WERI-Rb-1 (cell line): ENCODE results near the gene FRMD4A.

Source experiments
- DNase-seq: peaks from one replicate; pipeline ENCODE4 v3.0.0-alpha.2; 2020
- H3K27ac ChIP-seq: fragments of 250-450 bp; sonication (Bioruptor Pico); 2 replicates; pipeline ENCODE4 v1.5.1; 2020; ENCODE audit warnings: mild to moderate bottlenecking, moderate library complexity
- H3K27me3 ChIP-seq: fragments of 250-450 bp; sonication (Bioruptor Pico); 2 replicates; pipeline ENCODE4 v1.5.1; 2021; ENCODE audit warnings: mild to moderate bottlenecking, low read depth, moderate library complexity; ENCODE audit not compliant: insufficient read depth, severe bottlenecking
- H3K36me3 ChIP-seq: fragments of 250-450 bp; sonication (Bioruptor Pico); 2 replicates; pipeline ENCODE4 v1.5.1; 2020; ENCODE audit warnings: mild to moderate bottlenecking, moderate library complexity
- H3K4me3 ChIP-seq: 2 replicates; pipeline ENCODE4 v1.5.1; 2011; ENCODE audit warnings: low read depth, mild to moderate bottlenecking, control low read depth, low read length
- H3K9me3 ChIP-seq: fragments of 250-450 bp; sonication (Bioruptor Pico); 2 replicates; pipeline ENCODE4 v1.5.1; 2021; ENCODE audit warnings: mild to moderate bottlenecking, moderate library complexity; ENCODE audit not compliant: severe bottlenecking
- TF ChIP-seq, protein P1 (sequence below): IDR thresholded peaks from 2 replicates; pipeline ENCODE4 v1.5.1; 2011; ENCODE audit warnings: low read depth, mild to moderate bottlenecking, control low read depth, inconsistent platforms, low read length

FRMD4A gene

GRCh38 chr10:14190702-14191101 lies 140.0 kb downstream of the FRMD4A start:
- no peaks in the 10 kb centered on the region for H3K27me3 ChIP-seq
- DNase-seq = no peak
- no peak overlapping the region for H3K4me3 ChIP-seq
- H3K9me3 ChIP-seq = no peaks in the 10 kb centered on the region
- no peak overlapping the region for H3K27ac ChIP-seq
- H3K36me3 ChIP-seq = no peaks in the 10 kb centered on the region
- TF ChIP-seq, protein P1, sequence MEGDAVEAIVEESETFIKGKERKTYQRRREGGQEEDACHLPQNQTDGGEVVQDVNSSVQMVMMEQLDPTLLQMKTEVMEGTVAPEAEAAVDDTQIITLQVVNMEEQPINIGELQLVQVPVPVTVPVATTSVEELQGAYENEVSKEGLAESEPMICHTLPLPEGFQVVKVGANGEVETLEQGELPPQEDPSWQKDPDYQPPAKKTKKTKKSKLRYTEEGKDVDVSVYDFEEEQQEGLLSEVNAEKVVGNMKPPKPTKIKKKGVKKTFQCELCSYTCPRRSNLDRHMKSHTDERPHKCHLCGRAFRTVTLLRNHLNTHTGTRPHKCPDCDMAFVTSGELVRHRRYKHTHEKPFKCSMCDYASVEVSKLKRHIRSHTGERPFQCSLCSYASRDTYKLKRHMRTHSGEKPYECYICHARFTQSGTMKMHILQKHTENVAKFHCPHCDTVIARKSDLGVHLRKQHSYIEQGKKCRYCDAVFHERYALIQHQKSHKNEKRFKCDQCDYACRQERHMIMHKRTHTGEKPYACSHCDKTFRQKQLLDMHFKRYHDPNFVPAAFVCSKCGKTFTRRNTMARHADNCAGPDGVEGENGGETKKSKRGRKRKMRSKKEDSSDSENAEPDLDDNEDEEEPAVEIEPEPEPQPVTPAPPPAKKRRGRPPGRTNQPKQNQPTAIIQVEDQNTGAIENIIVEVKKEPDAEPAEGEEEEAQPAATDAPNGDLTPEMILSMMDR = no peak

DNA sequence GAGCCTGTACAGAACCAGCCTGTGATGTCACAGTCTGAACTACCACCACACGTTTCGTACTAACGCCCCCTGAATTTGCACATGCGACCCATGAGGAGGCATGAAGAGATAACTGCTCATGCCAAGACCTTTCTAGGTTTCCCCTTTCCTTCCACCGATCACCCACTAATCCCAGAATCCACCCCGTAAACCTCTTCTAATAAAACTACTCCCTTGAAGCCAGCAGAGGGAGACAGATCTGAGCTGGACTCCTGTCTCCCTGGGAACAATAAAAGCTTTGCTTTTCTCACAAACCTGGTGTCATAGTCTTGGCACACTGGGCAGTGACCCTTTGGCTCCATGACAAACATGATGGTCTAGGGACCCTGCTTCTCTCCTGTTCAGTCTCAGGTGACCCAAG lies 144.5 kb downstream of the FRMD4A start:
- Histone ChIP-seq H3K36me3 (no peaks in the 10 kb centered on the region), H3K4me3 (no peak overlapping the region), H3K9me3 (no peaks in the 10 kb centered on the region), H3K27ac (no peak overlapping the region), H3K27me3 (no peaks in the 10 kb centered on the region)
- TF ChIP-seq, protein P1 = peak; percentile 15; the same call in 1 of the 2 replicates
- no peak for DNase-seq

GRCh38 chr10:14185316-14186045 lies 145.2 kb downstream of the FRMD4A start:
- Histone ChIP-seq H3K9me3 (no peaks in the 10 kb centered on the region), H3K27ac (no peak overlapping the region; the same call in 1 of the 2 replicates), H3K4me3 (no peak overlapping the region), H3K36me3 (no peaks in the 10 kb centered on the region), H3K27me3 (no peaks in the 10 kb centered on the region)
- DNase-seq = peak; percentile 13
- TF ChIP-seq, protein P1 = no peak

DNA sequence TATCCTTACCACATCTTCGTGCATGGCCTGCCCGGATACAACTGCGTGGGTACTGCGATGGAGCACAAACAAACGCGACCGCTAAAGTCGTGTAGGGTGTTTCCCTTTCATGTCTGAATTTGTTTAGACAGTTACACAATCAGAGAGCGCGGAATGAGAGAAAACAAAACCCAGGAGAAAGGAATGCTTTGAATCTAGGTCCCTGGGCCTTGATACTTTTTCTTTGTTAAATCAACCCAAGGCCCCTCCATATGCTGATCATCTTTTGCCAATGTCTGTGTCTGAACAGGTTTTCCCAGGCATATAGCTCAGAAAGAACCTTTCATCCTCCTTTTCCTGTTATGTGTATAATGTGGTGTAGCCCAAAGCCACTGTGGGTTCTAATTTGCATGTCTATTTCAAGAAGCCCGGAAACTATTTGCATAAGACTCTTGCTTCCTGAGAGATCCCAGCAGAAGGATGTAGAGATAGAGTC lies 145.8 kb downstream of the FRMD4A start:
- H3K36me3 ChIP-seq = no peaks in the 10 kb centered on the region
- no peaks in the 10 kb centered on the region for H3K9me3 ChIP-seq
- DNase-seq = no peak
- TF ChIP-seq, protein P1 = no peak
- H3K4me3 ChIP-seq = no peak overlapping the region
- H3K27me3 ChIP-seq = no peaks in the 10 kb centered on the region
- H3K27ac ChIP-seq = no peak overlapping the region; the same call in 1 of the 2 replicates

- no peak overlapping the region for H3K4me3 ChIP-seq
- H3K36me3 ChIP-seq = no peaks in the 10 kb centered on the region
- H3K27ac ChIP-seq = no peak overlapping the region
- TF ChIP-seq, protein P1 = no peak
- no peak for DNase-seq
- no peaks in the 10 kb centered on the region for H3K9me3 ChIP-seq
- no peaks in the 10 kb centered on the region for H3K27me3 ChIP-seq
Measured at GRCh38 chr10:14182781-14183180, 147.9 kb downstream of the FRMD4A start.

DNA sequence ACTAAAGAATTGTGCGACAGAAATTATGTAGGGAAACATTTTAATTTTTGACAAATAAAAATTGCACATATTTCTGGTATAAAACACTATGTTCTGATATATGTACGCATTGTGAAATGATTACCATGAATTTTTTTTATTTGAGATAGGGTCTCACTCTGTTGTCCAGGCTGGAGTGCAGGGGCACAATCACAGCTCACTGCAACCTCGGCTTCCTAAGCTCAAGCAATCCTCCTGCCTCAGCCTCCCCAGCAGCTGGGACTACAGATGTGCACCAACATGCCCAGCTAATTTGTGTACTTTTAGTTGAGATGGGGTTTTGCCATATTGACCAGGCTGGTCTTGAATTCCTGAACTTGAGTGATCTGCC lies 149.2 kb downstream of the FRMD4A start:
- H3K27me3 ChIP-seq = no peaks in the 10 kb centered on the region
- H3K27ac ChIP-seq = no peak overlapping the region
- H3K4me3 ChIP-seq = no peak overlapping the region
- no peaks in the 10 kb centered on the region for H3K36me3 ChIP-seq
- no peaks in the 10 kb centered on the region for H3K9me3 ChIP-seq
- DNase-seq = no peak
- TF ChIP-seq, protein P1 = no peak
